GM18951 (cell line): ENCODE data around the gene MUSK.

ENCODE experiments used
- POLR2A ChIP-seq: IDR thresholded peaks from 4 replicates; pipeline ENCODE4 v1.6.1; 2011; ENCODE audit warnings: mild to moderate bottlenecking; ENCODE audit not compliant: insufficient read length, insufficient read depth; ENCODE audit errors: extremely low read depth
- in situ Hi-C: fragments of 300-500 bp; cut with MboI; formaldehyde crosslinking; loops from one replicate; pipeline ENCODE4 v1.12.0; 2022; ENCODE audit warnings: low sequenced_read_pairs, mixed read lengths, inconsistent platforms; ENCODE audit not compliant: unreplicated experiment

The MUSK gene

GRCh38 chr9:110668570-110669167 lies at the start of gene MUSK:
TSS of gene MUSK (plus strand) at chr9:110668791. CDS start at chr9:110668905, 114 bp downstream.
- TF ChIP-seq POLR2A = no peak
- in situ Hi-C loops = no loop called here

- no peak for TF ChIP-seq POLR2A
- in situ Hi-C loops = loop anchor here (10.0 kb wide), 1 partner anchor 435 kb away; no protein-coding TSS in a partner anchor
These were observed 48.8 kb upstream of the MUSK start for GRCh38 chr9:110619831-110620230.

GRCh38 chr9:110620726-110621125 lies 47.9 kb upstream of the MUSK start:
- in situ Hi-C loops = loop anchor here (10.0 kb wide), 1 partner anchor 436 kb away; no protein-coding TSS in a partner anchor
- no peak for TF ChIP-seq POLR2A

DNA sequence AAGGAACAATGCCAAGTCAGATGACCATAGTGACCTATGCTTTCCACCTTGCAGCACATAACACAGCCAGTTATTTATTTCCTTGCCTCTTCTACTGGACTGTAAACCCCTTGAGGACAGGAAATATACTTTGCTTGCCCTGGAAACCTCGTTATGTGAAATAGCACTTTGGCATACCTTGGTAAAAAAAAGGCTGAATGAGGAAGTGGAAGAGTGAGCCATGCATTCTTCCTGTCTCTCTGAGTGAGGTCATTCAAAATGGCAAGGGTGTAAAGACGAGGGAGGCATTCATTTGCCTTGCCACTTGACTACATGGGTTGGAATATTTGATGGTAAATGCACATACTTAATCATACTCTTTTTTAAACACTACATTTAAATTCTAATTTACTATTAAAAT lies 46.2 kb upstream of the MUSK start:
- in situ Hi-C loops = loop anchor here (10.0 kb wide), 1 partner anchor 438 kb away; no protein-coding TSS in a partner anchor
- TF ChIP-seq POLR2A = no peak

DNA sequence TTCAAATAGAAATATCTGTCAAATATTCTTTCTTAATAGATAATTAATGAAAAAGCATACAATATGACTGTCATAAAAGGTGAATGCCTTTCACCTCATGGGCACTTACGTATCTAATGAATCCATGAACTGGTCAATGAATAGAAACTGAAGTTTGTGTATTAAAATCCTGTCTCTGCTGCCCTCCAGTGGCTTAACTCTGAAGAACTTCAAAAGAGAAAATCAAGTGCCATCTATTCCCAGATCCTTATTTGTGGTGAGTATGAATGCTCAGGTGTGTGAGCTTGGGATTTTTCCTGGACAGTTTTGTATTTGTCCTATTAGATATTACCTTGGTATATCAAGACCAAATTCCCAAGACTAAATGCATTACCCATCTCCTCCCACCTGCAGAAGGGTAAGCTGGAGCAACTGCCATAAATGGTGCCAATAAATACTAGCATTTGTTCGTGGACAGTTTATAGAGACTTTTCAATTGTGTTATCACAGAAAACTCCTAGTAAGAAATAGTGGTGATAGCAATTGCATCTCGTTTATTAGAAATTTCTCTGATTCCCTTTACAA lies 45.0 kb upstream of the MUSK start:
- in situ Hi-C loops = loop anchor here (10.0 kb wide), 1 partner anchor 439 kb away; no protein-coding TSS in a partner anchor

DNA sequence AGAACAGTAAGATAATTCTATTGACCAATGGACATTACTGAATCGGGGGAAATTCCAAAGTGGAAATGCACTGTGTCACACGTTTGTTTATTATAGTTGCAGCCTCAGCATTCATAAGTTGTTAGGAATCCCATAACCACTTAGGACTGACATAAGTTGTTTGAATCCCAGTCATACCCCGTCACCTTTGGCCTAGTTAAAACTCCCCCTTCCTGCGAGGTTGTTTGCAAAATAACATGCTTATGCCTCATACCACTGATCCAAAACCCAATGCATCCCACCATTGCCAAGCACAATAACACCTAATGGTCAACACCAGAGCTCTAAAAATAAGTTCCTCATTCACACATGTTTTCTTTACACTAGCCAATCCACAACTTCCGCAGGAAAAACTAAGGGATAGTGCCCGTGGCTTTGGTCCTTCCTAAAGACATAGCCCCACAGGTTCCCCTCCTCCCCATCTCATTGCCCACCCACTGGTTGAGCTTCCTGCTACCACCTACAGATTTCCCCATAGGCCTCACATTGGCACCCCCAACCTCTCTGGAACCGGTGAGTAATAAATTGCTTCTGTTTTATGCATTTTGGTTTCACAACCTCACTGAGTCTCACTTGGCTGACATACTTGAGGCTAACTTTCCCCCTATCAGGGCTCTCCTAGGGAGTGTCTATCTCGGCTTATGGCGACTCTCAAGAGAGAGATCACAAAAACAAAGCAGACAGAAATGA lies 42.3 kb upstream of the MUSK start:
- in situ Hi-C loops = loop anchor here (10.0 kb wide), 1 partner anchor 441 kb away; no protein-coding TSS in a partner anchor
- TF ChIP-seq POLR2A = no peak

More for the DNA sequence above, 45.0 kb upstream of the MUSK start:
- no peak for TF ChIP-seq POLR2A

DNA sequence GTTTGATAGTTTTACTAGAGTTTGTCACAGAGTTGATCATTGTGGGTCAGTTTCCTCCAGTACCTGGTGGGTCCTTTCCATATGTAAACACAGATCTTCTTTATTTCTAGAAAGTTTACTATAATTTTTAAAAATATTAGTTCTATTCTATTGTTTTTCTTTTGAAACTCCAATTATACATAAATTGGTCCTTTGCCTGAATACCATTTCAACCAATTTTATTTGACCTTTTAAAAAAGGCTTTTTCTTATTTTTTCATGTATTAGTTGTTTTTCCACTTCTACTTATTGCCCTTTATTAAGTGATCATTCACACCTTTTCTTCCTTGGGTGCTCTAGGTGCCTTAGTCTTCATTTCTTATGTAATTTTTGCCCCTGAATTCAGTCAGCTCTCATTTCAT lies 33.0 kb upstream of the MUSK start:
- TF ChIP-seq POLR2A = no peak
- in situ Hi-C loops = loop anchor here (10.0 kb wide), 1 partner anchor 669 kb away; no protein-coding TSS in a partner anchor

DNA sequence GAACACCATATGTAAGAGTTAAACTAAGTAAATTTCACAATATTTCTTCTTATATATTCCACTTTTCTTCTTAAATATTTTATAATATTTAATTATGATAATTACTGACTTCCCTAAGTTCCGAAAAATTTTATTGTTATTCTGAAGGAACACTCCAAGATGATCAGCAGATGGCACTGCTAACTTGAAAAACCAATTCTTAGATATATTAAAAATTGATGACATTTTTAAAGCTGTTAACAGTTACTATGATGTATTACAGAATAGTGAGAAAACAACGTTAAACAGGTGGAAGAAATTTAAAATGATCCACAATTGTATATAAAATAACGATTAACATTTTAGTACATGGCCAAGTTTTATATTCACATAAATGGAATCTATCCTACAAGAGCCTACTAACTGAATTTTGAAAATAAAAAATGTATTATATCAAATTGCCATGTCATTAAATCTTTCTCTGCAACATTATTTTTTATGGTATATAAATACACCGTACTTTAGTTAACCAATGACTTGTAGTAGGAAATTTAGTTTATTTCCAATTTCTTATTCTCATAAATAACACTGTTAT lies 30.1 kb upstream of the MUSK start:
- no peak for TF ChIP-seq POLR2A
- in situ Hi-C loops = loop anchor here (10.0 kb wide), 1 partner anchor 666 kb away; no protein-coding TSS in a partner anchor

- in situ Hi-C loops = no loop called here
- TF ChIP-seq POLR2A = no peak
These were observed 27.9 kb upstream of the MUSK start for GRCh38 chr9:110640736-110641135.

DNA sequence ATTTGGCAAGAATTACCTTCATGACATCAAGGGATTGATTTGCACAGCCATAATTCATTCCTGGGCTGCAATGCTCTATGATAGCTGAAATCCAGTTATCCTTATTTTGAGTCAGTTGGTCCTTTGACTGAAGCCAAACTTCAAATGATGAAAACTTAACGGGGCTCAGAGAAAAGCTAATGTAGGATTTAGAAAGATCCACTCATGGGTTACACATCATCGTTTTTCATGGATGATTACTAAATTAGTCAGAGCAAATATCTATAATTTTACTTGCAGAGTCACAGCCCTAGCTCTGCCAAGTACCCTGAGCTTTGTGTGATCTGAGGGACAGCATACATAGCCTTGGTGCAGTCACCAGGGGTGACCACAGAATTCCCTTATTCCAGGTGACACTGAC lies 27.3 kb upstream of the MUSK start:
- in situ Hi-C loops = no loop called here
- no peak for TF ChIP-seq POLR2A

- in situ Hi-C loops = no loop called here
- TF ChIP-seq POLR2A = no peak
These were observed 19.9 kb upstream of the MUSK start for GRCh38 chr9:110648696-110649095.

- no peak for TF ChIP-seq POLR2A
- in situ Hi-C loops = no loop called here
These were observed 18.3 kb upstream of the MUSK start for GRCh38 chr9:110650261-110650660.

GRCh38 chr9:110650991-110651411 lies 17.6 kb upstream of the MUSK start:
- in situ Hi-C loops = no loop called here
- TF ChIP-seq POLR2A = no peak
